Cerebellar nuclear complex (tissue), 1 donor: ENCODE results near the gene UBE2E2.

Source experiments
- DNase-seq, 2 experiments: peaks; one replicate each; lab custom pipeline; 2025; lab: John Stamatoyannopoulos, UW

Gene UBE2E2

GRCh38 chr3:23440416-23441294, 237.5 kb downstream of the UBE2E2 start:
- DNase-seq: no peak

- DNase-seq: no peak
Measured at GRCh38 chr3:23442598-23443383, 239.7 kb downstream of the UBE2E2 start.

GRCh38 chr3:23444386-23444785, 241.3 kb downstream of the UBE2E2 start:
- no peak for DNase-seq

GRCh38 chr3:23446301-23446700, 243.2 kb downstream of the UBE2E2 start:
- DNase-seq: no peak

- no peak for DNase-seq
Measured at GRCh38 chr3:23448998-23449537, 245.9 kb downstream of the UBE2E2 start.

- DNase-seq: no peak
Measured at GRCh38 chr3:23450051-23450450, 246.9 kb downstream of the UBE2E2 start.

- no peak for DNase-seq
Measured at GRCh38 chr3:23450806-23451205, 247.7 kb downstream of the UBE2E2 start.

- DNase-seq: no peak
Measured at GRCh38 chr3:23452408-23452807, 249.3 kb downstream of the UBE2E2 start.

GRCh38 chr3:23455084-23455483, 252.0 kb downstream of the UBE2E2 start:
- DNase-seq: no peak

- no peak for DNase-seq
Measured at GRCh38 chr3:23455775-23456174, 252.6 kb downstream of the UBE2E2 start.

- no peak for DNase-seq
Measured at GRCh38 chr3:23457697-23458096, 254.6 kb downstream of the UBE2E2 start.

GRCh38 chr3:23459465-23459864, 256.3 kb downstream of the UBE2E2 start:
- DNase-seq: no peak

- no peak for DNase-seq
Measured at GRCh38 chr3:23459889-23460546, 256.9 kb downstream of the UBE2E2 start.

GRCh38 chr3:23461069-23461468, 257.9 kb downstream of the UBE2E2 start:
- DNase-seq: no peak

- no peak for DNase-seq
Measured at GRCh38 chr3:23463791-23464190, 260.7 kb downstream of the UBE2E2 start.

- no peak for DNase-seq
Measured at GRCh38 chr3:23465569-23465968, 262.4 kb downstream of the UBE2E2 start.

GRCh38 chr3:23468203-23468602, 265.1 kb downstream of the UBE2E2 start:
- no peak for DNase-seq

- DNase-seq: no peak
Measured at GRCh38 chr3:23474580-23475357, 271.6 kb downstream of the UBE2E2 start.

- DNase-seq: no peak
Measured at GRCh38 chr3:23475446-23475845, 272.3 kb downstream of the UBE2E2 start.

- DNase-seq: no peak
Measured at GRCh38 chr3:23479026-23479425, 275.9 kb downstream of the UBE2E2 start.

- DNase-seq: no peak
Measured at GRCh38 chr3:23479615-23480328, 276.6 kb downstream of the UBE2E2 start.
